HepG2 (cell line): ENCODE measurements around the gene GJD3. TPM values are rescaled to one million over a fixed set of nuclear protein-coding genes. Genes with fewer than 3 reads are reported as not detected.

Source experiments
- AKAP8 ChIP-seq: sonication (generic); formaldehyde crosslinking; IDR thresholded peaks from 2 replicates; pipeline ENCODE4 v1.5.1; 2020; ENCODE audit warnings: mild to moderate bottlenecking, missing genetic modification reagents
- CREB3 ChIP-seq: sonication (generic); formaldehyde crosslinking; IDR thresholded peaks from 2 replicates; pipeline ENCODE4 v1.5.0; 2020; ENCODE audit warnings: missing genetic modification reagents
- MAF1 ChIP-seq: sonication (generic); formaldehyde crosslinking; IDR thresholded peaks from 2 replicates; pipeline ENCODE4 v1.5.0; 2020; ENCODE audit warnings: missing genetic modification reagents, borderline replicate concordance
- POGZ ChIP-seq: sonication (generic); formaldehyde crosslinking; IDR thresholded peaks from 2 replicates; pipeline ENCODE4 v1.4.0; 2020; ENCODE audit warnings: mild to moderate bottlenecking, missing genetic modification reagents
- THAP11 ChIP-seq: IDR thresholded peaks from 2 replicates; pipeline ENCODE4 v1.6.1; 2016; ENCODE audit warnings: missing biosample characterization, missing genetic modification reagents
- ZHX2 ChIP-seq, 2 experiments: sonication (generic) in 1 of 2; formaldehyde crosslinking in 1 of 2; IDR thresholded peaks; 2 replicates each; pipeline versions ENCODE4 v1.6.1 to v1.9.0; 2014 to 2022; ENCODE audit warnings: antibody characterized with exemption in 1 of 2, borderline replicate concordance in 1 of 2, inconsistent platforms in 1 of 2, low read depth in 1 of 2, missing genetic modification reagents in 1 of 2
- ZMAT5 ChIP-seq: sonication (generic); formaldehyde crosslinking; IDR thresholded peaks from 2 replicates; pipeline ENCODE4 v1.5.0; 2020; ENCODE audit warnings: mild to moderate bottlenecking, low read depth, missing genetic modification reagents, borderline replicate concordance
- ZNF605 ChIP-seq: sonication (generic); formaldehyde crosslinking; IDR thresholded peaks from 2 replicates; pipeline ENCODE4 v1.8.0; 2022; ENCODE audit warnings: mild to moderate bottlenecking, missing genetic modification reagents
- polyA plus RNA-seq, 8 experiments: library from polyadenylated mRNA; depleted of rRNA in 3 of 8; stranded (reverse) in 7 of 8; unstranded in 1 of 8; fragments of >200 nt; fragmentation: Illumina TruSeq in 4 of 8; extraction: Trizol in 4 of 8; gene quantifications; 2 replicates each; pipeline versions ENCODE4 v1.2.1 to v1.2.3, GENCODE V29; 2011 to 2016; ENCODE audit warnings: low read depth in 4 of 8, missing spikeins in 1 of 8, mixed read lengths in 1 of 8; ENCODE audit not compliant: insufficient read depth in 1 of 8
- total RNA-seq, 5 experiments: library from RNA; depleted of rRNA; stranded (reverse); fragments of >200 nt; fragmentation: Illumina TruSeq; extraction: Trizol; gene quantifications; 2 replicates each; pipeline ENCODE4 v1.2.3, GENCODE V29; 2016; ENCODE audit warnings: low read depth in 1 of 5
- TF ChIP-seq, protein P1 (sequence below): sonication (generic); formaldehyde crosslinking; IDR thresholded peaks from 2 replicates; pipeline ENCODE4 v1.4.0; 2020; ENCODE audit warnings: low read depth, missing genetic modification reagents
- TF ChIP-seq, protein P2 (sequence below): IDR thresholded peaks from 2 replicates; pipeline ENCODE4 v1.6.1; 2016; ENCODE audit warnings: low read depth, missing genetic modification reagents, missing compliant biosample characterization

Gene GJD3
- total and polyA plus RNA-seq, 2 of the 13 experiments (the other 11 are each of a cell fraction or from before 2014, with no cell fraction given) = not detected

- TF ChIP-seq ZNF605 (no peak), MAF1 (no peak), ZMAT5 (CRISPR knock-in tag) (no peak), ZHX2 (IDR thresholded peaks at IDR 0.05; ENCODE audit: low read depth) (no peak), ZHX2 (CRISPR knock-in tag; IDR thresholded peaks at IDR 0.05; ENCODE audit: borderline replicate concordance) (no peak), CREB3 (CRISPR knock-in tag) (no peak), THAP11 (CRISPR knock-in tag) (no peak), AKAP8 (no peak), POGZ (CRISPR knock-in tag) (no peak)
- TF ChIP-seq, protein P1, sequence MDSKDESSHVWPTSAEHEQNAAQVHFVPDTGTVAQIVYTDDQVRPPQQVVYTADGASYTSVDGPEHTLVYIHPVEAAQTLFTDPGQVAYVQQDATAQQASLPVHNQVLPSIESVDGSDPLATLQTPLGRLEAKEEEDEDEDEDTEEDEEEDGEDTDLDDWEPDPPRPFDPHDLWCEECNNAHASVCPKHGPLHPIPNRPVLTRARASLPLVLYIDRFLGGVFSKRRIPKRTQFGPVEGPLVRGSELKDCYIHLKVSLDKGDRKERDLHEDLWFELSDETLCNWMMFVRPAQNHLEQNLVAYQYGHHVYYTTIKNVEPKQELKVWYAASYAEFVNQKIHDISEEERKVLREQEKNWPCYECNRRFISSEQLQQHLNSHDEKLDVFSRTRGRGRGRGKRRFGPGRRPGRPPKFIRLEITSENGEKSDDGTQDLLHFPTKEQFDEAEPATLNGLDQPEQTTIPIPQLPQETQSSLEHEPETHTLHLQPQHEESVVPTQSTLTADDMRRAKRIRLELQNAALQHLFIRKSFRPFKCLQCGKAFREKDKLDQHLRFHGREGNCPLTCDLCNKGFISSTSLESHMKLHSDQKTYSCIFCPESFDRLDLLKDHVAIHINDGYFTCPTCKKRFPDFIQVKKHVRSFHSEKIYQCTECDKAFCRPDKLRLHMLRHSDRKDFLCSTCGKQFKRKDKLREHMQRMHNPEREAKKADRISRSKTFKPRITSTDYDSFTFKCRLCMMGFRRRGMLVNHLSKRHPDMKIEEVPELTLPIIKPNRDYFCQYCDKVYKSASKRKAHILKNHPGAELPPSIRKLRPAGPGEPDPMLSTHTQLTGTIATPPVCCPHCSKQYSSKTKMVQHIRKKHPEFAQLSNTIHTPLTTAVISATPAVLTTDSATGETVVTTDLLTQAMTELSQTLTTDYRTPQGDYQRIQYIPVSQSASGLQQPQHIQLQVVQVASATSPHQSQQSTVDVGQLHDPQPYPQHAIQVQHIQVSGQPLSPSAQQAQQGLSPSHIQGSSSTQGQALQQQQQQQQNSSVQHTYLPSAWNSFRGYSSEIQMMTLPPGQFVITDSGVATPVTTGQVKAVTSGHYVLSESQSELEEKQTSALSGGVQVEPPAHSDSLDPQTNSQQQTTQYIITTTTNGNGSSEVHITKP (CRISPR knock-in tag) = no peak
- TF ChIP-seq, protein P2, sequence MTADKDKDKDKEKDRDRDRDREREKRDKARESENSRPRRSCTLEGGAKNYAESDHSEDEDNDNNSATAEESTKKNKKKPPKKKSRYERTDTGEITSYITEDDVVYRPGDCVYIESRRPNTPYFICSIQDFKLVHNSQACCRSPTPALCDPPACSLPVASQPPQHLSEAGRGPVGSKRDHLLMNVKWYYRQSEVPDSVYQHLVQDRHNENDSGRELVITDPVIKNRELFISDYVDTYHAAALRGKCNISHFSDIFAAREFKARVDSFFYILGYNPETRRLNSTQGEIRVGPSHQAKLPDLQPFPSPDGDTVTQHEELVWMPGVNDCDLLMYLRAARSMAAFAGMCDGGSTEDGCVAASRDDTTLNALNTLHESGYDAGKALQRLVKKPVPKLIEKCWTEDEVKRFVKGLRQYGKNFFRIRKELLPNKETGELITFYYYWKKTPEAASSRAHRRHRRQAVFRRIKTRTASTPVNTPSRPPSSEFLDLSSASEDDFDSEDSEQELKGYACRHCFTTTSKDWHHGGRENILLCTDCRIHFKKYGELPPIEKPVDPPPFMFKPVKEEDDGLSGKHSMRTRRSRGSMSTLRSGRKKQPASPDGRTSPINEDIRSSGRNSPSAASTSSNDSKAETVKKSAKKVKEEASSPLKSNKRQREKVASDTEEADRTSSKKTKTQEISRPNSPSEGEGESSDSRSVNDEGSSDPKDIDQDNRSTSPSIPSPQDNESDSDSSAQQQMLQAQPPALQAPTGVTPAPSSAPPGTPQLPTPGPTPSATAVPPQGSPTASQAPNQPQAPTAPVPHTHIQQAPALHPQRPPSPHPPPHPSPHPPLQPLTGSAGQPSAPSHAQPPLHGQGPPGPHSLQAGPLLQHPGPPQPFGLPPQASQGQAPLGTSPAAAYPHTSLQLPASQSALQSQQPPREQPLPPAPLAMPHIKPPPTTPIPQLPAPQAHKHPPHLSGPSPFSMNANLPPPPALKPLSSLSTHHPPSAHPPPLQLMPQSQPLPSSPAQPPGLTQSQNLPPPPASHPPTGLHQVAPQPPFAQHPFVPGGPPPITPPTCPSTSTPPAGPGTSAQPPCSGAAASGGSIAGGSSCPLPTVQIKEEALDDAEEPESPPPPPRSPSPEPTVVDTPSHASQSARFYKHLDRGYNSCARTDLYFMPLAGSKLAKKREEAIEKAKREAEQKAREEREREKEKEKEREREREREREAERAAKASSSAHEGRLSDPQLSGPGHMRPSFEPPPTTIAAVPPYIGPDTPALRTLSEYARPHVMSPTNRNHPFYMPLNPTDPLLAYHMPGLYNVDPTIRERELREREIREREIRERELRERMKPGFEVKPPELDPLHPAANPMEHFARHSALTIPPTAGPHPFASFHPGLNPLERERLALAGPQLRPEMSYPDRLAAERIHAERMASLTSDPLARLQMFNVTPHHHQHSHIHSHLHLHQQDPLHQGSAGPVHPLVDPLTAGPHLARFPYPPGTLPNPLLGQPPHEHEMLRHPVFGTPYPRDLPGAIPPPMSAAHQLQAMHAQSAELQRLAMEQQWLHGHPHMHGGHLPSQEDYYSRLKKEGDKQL (CRISPR knock-in tag) = no peak
Measured at GRCh38 chr17:40331743-40332641, 32.5 kb downstream of the GJD3 start (continued).
